Panc1 (cell line): ENCODE results near the gene TSPAN4. TPM values are rescaled to one million over a fixed set of nuclear protein-coding genes. Genes with fewer than 3 reads are reported as not detected.
A peak's percentile ranks its signal among the peaks of the same experiment; 100 is the strongest.

ENCODE experiments used
- ATAC-seq: fragments of 200-7000 bp; cut with Tn5 transposase; 2 replicates; pipeline ENCODE4 v1.9.1; 2020; ENCODE audit warnings: mild to moderate bottlenecking, moderate library complexity
- BruUV-seq: library from RNA; stranded (reverse); fragments of 400-500 nt; replicated peaks from 2 replicates; lab custom pipeline; 2021; lab: Mats Ljungman, UMichigan
- CTCF ChIA-PET: fragments of 300-600 bp; sonication (Branson Sonifier 250); formaldehyde crosslinking; loops from one replicate; lab custom pipeline; 2022; ENCODE audit warnings: antibody characterized with exemption; lab: Charles Lee
- POLR2A ChIA-PET: fragments of 300-600 bp; sonication (Branson Sonifier 250); formaldehyde crosslinking; loops from one replicate; lab custom pipeline; 2022; ENCODE audit warnings: antibody characterized with exemption; lab: Charles Lee
- DNase-seq: peaks from one replicate; pipeline ENCODE4 v3.0.0-alpha.2; 2010; ENCODE audit warnings: low read depth, low spot score
- H3K27ac ChIP-seq: 2 replicates; pipeline ENCODE4 v1.5.1; 2011; ENCODE audit warnings: mild to moderate bottlenecking, low read length, inconsistent platforms
- H3K27me3 ChIP-seq: fragments of 200-500 bp; sonication (Bioruptor generic); 2 replicates; pipeline ENCODE4 v1.6.0; 2014; ENCODE audit warnings: low read length, inconsistent platforms; ENCODE audit not compliant: control insufficient read depth, insufficient read depth
- H3K36me3 ChIP-seq: fragments of 200-500 bp; sonication (Bioruptor generic); 2 replicates; pipeline ENCODE4 v1.5.1; 2014; ENCODE audit warnings: inconsistent platforms, mild to moderate bottlenecking, low read length, moderate library complexity; ENCODE audit not compliant: control insufficient read depth, insufficient read depth
- H3K4me1 ChIP-seq: 2 replicates; pipeline ENCODE4 v1.5.1; 2011; ENCODE audit warnings: inconsistent platforms, mild to moderate bottlenecking, low read length, moderate library complexity; ENCODE audit not compliant: control insufficient read depth, insufficient read depth
- H3K4me3 ChIP-seq, 2 experiments: 2 replicates each; pipeline ENCODE4 v1.5.1; 2011 to 2012; ENCODE audit warnings: low read depth in 2 of 2, low read length in 2 of 2, mild to moderate bottlenecking in 2 of 2, inconsistent platforms in 1 of 2, moderate library complexity in 1 of 2
- H3K9me3 ChIP-seq: fragments of 200-500 bp; sonication (Bioruptor generic); 2 replicates; pipeline ENCODE4 v1.5.1; 2014; ENCODE audit warnings: low read depth, mild to moderate bottlenecking, inconsistent platforms, low read length, moderate library complexity; ENCODE audit not compliant: control insufficient read depth, insufficient read depth
- POLR2AphosphoS5 ChIP-seq: IDR thresholded peaks from 2 replicates; pipeline ENCODE4 v1.6.1; 2012; ENCODE audit warnings: mild to moderate bottlenecking, low read depth, low read length, moderate library complexity
- SIN3A ChIP-seq: IDR thresholded peaks from 2 replicates; pipeline ENCODE4 v1.6.1; 2012; ENCODE audit warnings: low read depth, mild to moderate bottlenecking, low read length, moderate library complexity, borderline replicate concordance; ENCODE audit not compliant: insufficient read depth
- TCF7L2 ChIP-seq: IDR thresholded peaks from 2 replicates; pipeline ENCODE4 v1.6.1; 2011; ENCODE audit warnings: mild to moderate bottlenecking, low read depth, low read length, inconsistent platforms
- in situ Hi-C: cut with HindIII; loops from 2 replicates; pipeline ENCODE4 v1.10.0; 2016; ENCODE audit warnings: low sequenced_read_pairs, low pct_unique_long_range_greater_than_20kb
- intact Hi-C: fragments of 100-400 bp; cut with micrococcal nuclease; formaldehyde crosslinking; loops from one replicate; pipeline ENCODE4 v1.10.0; 2022; ENCODE audit not compliant: unreplicated experiment
- total RNA-seq: library from RNA; stranded (reverse); gene quantifications from one replicate; pipeline ENCODE4 v1.2.1, GENCODE V29; 2021; ENCODE audit not compliant: unreplicated experiment
- TF ChIP-seq, protein P1 (sequence below), 2 experiments: IDR thresholded peaks; 2 replicates each; pipeline ENCODE4 v1.6.1; 2011 to 2012; ENCODE audit warnings: low read depth in 2 of 2, control low read depth in 1 of 2, low read length in 1 of 2, mild to moderate bottlenecking in 1 of 2, moderate library complexity in 1 of 2; ENCODE audit not compliant: insufficient read depth in 1 of 2
- TF ChIP-seq, protein P2 (sequence below): fragments of 450-650 bp; IDR thresholded peaks from 2 replicates; pipeline ENCODE4 v1.5.1; 2017; ENCODE audit warnings: mild to moderate bottlenecking

The TSPAN4 gene
- total RNA-seq, 1 experiment from 2014 or later = 187 TPM

DNA sequence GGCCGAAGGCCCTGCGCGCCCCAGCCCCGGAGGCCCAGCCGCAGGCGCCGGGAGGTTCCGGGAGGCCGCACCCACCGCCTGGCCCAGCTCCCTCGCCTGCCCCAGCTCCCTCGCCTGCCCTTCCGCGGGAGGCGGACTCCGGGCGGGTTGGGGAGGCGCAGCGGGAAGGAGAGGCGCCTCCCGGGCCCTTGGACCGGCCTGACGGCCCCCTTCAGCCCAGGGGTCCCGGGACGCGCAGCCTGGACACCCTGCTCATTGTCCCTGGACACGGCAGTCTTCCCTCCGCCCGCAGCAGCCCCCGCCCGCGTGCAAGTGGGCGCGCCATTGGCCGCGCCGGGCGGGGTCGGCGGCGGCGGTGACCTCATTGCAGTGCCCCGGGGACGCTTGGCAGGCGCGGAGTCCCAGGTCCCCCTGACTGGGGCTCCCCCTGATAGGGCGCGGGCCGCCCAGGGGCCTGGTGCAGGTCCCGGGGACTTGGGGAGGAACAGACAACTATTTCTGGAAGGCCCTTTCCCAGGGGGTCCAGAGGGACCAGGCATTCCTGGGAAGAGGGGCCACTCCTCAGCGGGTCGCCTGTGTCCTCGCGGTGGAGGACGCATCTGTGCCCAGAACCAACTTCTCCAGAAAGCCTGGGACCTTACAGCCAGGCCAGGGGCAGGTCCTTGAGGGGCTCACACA is 9.4 kb upstream of the TSPAN4 start:
- no peaks in the 10 kb centered on the region for H3K9me3 ChIP-seq
- CTCF ChIA-PET = no interaction called here

DNA sequence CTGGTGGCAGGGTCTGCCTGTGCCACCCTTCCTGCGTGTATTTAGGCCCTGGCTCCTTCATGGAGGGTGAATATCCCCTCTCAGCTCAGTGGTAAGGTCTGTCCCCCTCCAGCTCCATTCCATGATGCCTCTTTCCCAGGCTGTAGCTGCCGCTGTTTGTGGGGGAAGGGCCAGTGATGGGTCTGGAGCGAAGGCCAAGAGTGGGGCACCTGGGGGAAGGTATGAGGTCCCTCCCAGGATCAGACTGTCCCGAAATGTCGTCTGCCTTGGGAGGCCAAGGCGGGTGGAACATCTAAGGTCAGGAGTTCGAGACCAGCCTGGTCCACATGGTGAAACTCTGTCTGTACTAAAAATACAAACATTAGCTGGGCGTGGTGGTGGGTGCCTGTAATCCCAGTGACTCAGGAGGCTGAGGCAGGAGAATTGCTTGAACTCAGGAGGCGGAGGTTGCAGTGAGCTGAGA is 8.8 kb upstream of the TSPAN4 start:
- Histone ChIP-seq H3K9me3 (no peaks in the 10 kb centered on the region), H3K4me3 (peak overlapping the region; percentile 78 to 89), H3K36me3 (peaks cover 5% of the 10 kb centered on the region; the same call in 1 of the 2 replicates), H3K27ac (peak overlapping the region; percentile 93), H3K4me1 (peaks cover 58% of the 10 kb centered on the region), H3K27me3 (no peaks in the 10 kb centered on the region)
- POLR2A ChIA-PET = interaction anchor here (0.5 to 0.6 kb wide), 2 partner anchors 137 to 165 kb away, joined by 3 to 8 read pairs; no protein-coding TSS in a partner anchor
- ATAC-seq (no peak), DNase-seq (no peak)
- CTCF ChIA-PET = no interaction called here
- intact Hi-C loops (no loop called here), in situ Hi-C loops (no loop called here)
- no peak for TF ChIP-seq POLR2AphosphoS5
- TF ChIP-seq, protein P1, sequence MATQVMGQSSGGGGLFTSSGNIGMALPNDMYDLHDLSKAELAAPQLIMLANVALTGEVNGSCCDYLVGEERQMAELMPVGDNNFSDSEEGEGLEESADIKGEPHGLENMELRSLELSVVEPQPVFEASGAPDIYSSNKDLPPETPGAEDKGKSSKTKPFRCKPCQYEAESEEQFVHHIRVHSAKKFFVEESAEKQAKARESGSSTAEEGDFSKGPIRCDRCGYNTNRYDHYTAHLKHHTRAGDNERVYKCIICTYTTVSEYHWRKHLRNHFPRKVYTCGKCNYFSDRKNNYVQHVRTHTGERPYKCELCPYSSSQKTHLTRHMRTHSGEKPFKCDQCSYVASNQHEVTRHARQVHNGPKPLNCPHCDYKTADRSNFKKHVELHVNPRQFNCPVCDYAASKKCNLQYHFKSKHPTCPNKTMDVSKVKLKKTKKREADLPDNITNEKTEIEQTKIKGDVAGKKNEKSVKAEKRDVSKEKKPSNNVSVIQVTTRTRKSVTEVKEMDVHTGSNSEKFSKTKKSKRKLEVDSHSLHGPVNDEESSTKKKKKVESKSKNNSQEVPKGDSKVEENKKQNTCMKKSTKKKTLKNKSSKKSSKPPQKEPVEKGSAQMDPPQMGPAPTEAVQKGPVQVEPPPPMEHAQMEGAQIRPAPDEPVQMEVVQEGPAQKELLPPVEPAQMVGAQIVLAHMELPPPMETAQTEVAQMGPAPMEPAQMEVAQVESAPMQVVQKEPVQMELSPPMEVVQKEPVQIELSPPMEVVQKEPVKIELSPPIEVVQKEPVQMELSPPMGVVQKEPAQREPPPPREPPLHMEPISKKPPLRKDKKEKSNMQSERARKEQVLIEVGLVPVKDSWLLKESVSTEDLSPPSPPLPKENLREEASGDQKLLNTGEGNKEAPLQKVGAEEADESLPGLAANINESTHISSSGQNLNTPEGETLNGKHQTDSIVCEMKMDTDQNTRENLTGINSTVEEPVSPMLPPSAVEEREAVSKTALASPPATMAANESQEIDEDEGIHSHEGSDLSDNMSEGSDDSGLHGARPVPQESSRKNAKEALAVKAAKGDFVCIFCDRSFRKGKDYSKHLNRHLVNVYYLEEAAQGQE (IDR thresholded peaks at IDR 0.05; ENCODE audit: insufficient read depth in 1 of 2, low read depth in 2 of 2, low read length in 1 of 2) = no peak
- TF ChIP-seq TCF7L2 = no peak
- BruUV-seq = no TSS peak

More for the DNA sequence above, 9.4 kb upstream of the TSPAN4 start:
- H3K27ac ChIP-seq = peak overlapping the region; percentile 93
- peaks cover 5% of the 10 kb centered on the region; the same call in 1 of the 2 replicates for H3K36me3 ChIP-seq
- POLR2A ChIA-PET = interaction anchor here (0.5 kb wide), 1 partner anchor 166 kb away, joined by 3 read pairs; no protein-coding TSS in a partner anchor
- ATAC-seq = no peak
- no TSS peak for BruUV-seq
- peak; percentile 82; the same call in 1 of the 2 replicates for TF ChIP-seq SIN3A
- TF ChIP-seq TCF7L2 = no peak
- no peak for TF ChIP-seq POLR2AphosphoS5
- TF ChIP-seq, protein P2, sequence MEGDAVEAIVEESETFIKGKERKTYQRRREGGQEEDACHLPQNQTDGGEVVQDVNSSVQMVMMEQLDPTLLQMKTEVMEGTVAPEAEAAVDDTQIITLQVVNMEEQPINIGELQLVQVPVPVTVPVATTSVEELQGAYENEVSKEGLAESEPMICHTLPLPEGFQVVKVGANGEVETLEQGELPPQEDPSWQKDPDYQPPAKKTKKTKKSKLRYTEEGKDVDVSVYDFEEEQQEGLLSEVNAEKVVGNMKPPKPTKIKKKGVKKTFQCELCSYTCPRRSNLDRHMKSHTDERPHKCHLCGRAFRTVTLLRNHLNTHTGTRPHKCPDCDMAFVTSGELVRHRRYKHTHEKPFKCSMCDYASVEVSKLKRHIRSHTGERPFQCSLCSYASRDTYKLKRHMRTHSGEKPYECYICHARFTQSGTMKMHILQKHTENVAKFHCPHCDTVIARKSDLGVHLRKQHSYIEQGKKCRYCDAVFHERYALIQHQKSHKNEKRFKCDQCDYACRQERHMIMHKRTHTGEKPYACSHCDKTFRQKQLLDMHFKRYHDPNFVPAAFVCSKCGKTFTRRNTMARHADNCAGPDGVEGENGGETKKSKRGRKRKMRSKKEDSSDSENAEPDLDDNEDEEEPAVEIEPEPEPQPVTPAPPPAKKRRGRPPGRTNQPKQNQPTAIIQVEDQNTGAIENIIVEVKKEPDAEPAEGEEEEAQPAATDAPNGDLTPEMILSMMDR = no peak
- H3K4me3 ChIP-seq = peak overlapping the region; percentile 78 to 89
- intact Hi-C loops = no loop called here
- no peak for DNase-seq
- H3K4me1 ChIP-seq = peaks cover 58% of the 10 kb centered on the region
- in situ Hi-C loops = no loop called here
- H3K27me3 ChIP-seq = no peaks in the 10 kb centered on the region
